Activated CD8-positive, alpha-beta memory T cell treated with anti-CD3 and anti-CD28 coated beads for 1 hour (primary cell): ENCODE results near the gene APBA2.

ENCODE experiments used
- DNase-seq, 2 donors: peaks; one replicate each; pipeline ENCODE4 v3.0.0-alpha.2; 2020; ENCODE audit warnings: low read depth in 1 of 2; ENCODE audit errors: extremely low read depth in 1 of 2

Gene APBA2

GRCh38 chr15:29113336-29114220 is 227.8 kb downstream of the APBA2 start:
- no peak for DNase-seq

- no peak for DNase-seq
Measured at GRCh38 chr15:29114221-29115092, 228.7 kb downstream of the APBA2 start.

DNA sequence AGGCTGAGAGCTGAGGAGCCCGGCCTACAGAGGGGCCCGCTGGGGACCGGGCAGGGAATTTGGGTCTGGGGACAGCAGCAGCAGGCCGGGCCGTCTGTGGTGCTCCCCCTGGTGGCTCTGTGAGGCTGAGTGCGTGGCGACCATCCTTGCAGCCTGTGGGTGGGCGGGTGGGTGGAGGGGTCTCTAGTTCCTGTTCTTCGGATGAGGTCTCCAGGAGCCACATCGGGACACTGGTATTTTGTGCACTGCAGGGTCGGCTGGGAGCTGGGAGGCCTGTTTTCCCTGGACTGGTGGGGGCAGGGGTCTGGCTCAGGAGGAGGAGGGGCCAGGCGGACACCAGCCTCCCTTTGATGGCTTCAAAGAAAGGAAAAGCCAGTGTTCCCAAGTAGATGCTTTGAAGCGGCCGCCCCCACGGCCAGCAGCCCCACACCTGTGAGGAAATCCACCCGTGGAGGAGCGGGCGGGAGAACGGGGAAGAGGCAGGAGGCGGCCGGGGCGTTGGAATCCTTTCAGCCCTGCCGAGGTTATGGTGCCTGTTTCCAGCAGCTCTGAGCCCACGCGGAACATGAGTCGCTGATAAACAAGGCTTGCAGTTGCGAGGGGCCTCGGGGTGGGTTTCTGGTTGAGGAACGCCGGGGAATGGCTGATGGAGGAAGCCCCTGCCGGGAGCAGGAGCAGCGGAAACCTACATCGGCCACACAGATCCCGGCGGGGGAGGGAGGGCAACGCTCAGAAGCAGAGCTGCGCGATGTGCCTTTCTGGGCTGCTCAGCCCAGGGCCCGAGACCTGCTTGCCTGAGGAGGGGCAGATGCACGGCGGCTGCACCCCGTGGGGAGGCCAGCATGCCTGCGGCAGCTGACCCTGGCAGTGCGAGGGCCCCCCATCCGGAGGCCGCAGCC is 229.6 kb downstream of the APBA2 start:
- DNase-seq: no peak

DNA sequence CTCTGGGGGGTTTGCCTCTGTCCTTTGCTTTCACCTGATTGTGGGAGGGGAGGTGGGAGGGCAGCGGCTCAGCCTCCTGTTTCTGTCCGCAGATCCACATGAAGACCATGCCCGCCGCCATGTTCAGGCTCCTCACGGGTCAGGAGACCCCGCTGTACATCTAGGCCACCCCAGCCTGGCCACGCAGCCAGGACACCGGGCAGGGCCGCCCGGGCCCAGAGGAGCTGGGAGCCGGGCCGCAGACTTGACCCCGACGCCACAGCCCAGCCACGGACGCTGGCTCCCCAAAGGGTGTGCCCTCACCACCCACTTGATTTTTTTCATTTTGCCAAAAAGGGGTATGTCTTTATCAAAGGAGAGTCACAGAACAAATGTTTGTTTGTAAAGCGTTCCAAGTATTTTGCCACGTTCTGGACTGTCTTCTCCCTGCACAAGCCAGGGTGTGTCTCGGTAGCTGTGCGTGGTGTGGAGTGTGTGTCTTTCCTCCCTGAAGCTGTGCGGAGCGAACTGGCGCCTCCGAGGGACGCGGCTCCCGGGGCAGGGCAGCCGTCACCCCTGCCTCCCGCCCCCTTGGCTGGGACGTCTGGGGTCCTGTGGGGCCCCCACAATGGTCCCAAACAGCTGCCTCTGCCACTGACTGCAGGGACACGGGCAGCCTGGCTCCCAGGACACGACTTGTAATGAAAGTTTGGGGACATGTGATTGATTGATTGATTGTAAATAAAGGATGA is 231.4 kb downstream of the APBA2 start:
- DNase-seq: no peak

GRCh38 chr15:29117778-29118177 is 232.0 kb downstream of the APBA2 start:
- DNase-seq: no peak

- no peak for DNase-seq
Measured at GRCh38 chr15:29119847-29120246, 234.1 kb downstream of the APBA2 start.

- DNase-seq: no peak
Measured at GRCh38 chr15:29120593-29121368, 235.0 kb downstream of the APBA2 start.

DNA sequence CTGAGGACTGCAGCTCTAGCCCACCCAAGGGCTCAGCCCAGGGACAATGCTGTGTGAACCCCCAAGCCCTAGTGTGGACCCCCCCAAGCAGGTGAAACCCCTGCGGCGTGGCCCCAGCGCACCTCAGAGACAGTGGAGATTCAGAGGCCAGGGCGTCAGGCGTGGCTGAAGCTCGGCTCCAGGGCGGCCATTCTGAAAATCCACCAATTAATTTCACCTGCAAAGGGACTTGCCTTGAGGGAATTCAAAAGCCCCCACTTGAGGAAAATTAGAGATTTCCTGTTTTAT is 235.5 kb downstream of the APBA2 start:
- DNase-seq: no peak

DNA sequence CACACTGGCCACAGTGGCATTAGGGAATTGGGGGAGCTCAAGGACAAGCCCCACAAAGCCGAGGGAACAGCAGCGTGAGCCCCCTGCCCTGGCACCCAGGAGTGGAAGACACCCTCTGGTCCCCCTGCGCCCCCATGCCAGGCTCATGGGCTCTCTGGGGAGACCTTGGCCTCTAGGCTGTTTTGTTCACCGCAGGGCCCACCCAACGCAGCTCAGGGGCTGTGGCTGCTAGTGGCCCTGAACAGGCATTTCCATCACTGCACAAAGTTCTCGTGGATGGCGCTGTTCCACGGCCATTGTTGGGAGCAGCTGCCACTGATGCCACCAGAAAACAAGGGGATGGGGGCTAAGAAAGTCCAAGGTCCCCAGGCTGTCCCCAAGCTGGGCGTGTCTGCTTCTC is 236.1 kb downstream of the APBA2 start:
- no peak for DNase-seq

GRCh38 chr15:29122506-29122905 is 236.7 kb downstream of the APBA2 start:
- DNase-seq: no peak

DNA sequence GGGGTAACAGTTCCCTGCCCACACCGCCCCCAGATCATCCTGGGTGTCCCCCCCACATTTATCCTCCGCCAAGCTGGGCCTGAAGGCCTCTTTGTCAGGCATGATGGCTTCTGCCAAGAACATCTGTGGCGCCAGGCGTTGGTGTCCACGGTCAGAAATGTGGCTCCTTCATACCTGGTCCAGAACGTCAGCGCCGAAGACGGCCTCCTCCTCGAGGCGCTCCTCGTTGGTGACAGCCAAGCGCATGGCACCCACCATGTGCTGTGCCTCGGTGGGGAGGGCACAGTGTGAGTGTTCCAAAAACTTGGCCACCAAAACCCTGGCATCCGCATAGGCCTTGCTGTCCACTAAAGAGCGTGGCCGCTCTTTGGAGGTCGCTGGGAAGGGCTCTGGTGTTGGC is 237.4 kb downstream of the APBA2 start:
- no peak for DNase-seq

DNA sequence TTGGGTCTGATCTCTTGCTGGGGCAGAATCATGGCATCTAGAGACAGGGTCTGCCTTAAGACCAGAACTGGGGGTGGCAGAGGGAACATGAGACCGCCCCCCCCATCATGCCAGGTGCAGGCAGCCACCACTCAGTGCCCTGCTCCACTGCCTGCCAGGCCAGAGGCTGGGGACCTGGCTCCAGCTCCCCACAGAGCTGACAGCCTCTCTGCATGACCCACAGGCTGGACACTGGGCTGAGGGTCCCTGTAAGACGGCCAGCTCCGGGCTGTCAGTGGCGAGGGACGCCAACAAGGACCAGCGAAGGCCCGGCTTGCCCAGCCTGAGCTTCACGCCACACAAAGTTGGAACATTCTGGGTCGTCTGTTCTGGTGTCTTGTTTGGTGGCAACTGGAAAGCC is 238.2 kb downstream of the APBA2 start:
- no peak for DNase-seq

- no peak for DNase-seq
Measured at GRCh38 chr15:29124581-29125381, 239.0 kb downstream of the APBA2 start.

DNA sequence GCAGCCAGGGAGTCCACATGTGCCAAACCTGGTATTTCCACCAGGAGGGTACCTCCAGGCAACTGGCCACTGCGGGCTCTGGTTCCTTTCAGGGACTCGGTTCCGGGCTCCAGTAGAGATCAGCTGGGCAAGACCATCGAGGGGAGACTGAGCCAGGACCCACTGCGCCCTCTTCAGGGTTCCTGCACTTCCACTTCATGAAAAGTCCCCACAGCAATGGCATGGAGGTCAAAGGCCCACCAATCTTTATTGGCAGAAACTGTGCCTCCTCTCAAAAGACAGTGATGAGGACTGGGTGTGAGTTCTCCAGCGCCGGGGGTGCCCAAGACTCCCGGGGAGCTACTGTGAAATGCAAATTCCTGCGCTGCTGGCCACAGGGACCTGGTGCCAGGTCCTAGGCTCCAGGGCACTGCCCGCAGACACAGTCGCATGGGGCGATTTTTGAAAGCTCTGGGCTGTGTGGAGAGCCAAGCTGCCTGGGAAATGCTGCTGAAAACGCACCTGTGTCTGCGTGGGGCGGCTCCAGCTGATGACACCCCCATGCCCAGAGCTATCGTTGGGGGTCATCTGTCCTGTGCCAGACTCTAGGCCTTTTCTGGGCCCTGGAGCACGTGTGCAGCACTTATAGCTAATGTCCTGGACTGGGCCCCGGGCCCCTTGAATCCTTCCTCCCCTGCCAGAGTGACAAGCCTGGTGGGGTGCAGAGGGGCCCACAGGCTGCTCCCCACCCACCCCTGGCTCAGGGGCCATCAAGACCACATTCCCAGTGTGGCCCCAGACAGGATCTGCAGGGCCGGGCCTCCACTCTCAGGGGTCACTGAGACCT is 239.8 kb downstream of the APBA2 start:
- no peak for DNase-seq

- no peak for DNase-seq
Measured at GRCh38 chr15:29126208-29126536, 240.4 kb downstream of the APBA2 start.

DNA sequence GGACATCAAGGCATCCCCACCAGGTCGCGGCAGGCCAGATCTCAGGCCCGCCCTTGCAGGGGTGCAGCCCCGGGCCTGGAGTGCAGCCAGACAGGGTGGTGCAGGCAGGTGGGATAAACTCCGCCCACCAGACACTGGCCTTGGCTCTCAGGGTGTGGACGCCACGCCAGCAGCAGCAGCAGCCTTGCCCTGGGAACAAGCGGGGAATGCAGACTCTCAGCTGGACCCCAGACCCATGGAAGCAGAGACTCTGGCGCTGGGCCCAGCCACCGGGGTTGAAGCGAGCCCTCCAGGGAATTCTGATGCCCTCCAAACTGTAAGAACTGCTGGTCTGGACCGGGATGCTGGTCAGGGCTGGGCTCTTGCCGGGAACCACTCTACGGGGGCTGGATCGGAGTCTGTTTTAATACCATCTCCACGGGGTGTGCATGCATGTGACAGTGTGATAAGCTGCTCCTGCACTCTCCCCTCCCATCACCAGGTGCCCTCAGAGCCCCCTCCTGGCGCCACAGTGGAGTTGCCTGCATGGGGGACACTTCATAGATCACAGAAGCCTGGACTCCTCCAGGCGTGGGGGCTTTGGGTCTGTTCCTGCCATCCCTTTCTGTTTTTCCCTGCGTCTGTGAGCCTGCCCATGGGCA is 241.2 kb downstream of the APBA2 start:
- no peak for DNase-seq

GRCh38 chr15:29127506-29128430 is 242.0 kb downstream of the APBA2 start:
- DNase-seq: no peak
